Ectodermal cell (in vitro differentiated cells): ENCODE measurements around the gene SOX14.

Experiments
- H3K27ac ChIP-seq: 2 replicates; pipeline ENCODE4 v1.7.0; 2013; ENCODE audit warnings: mild to moderate bottlenecking, low read depth, low read length; ENCODE audit not compliant: insufficient read depth, poor library complexity, severe bottlenecking
- H3K27me3 ChIP-seq: 2 replicates; pipeline ENCODE4 v1.7.0; 2013; ENCODE audit warnings: mild to moderate bottlenecking, low read length; ENCODE audit not compliant: insufficient read depth, control insufficient read depth, poor library complexity, severe bottlenecking
- H3K36me3 ChIP-seq: one replicate; pipeline ENCODE4 v1.7.0; 2013; ENCODE audit warnings: low read length; ENCODE audit not compliant: control insufficient read depth, insufficient read depth
- H3K4me1 ChIP-seq: one replicate; pipeline ENCODE4 v1.7.0; 2013; ENCODE audit warnings: low read length; ENCODE audit not compliant: control insufficient read depth, insufficient read depth
- H3K4me3 ChIP-seq: 2 replicates; pipeline ENCODE4 v1.7.0; 2013; ENCODE audit warnings: low read depth, low read length, control low read depth; ENCODE audit not compliant: insufficient read depth
- H3K9me3 ChIP-seq: 2 replicates; pipeline ENCODE4 v1.7.0; 2013; ENCODE audit warnings: mild to moderate bottlenecking, low read length, moderate library complexity; ENCODE audit not compliant: control insufficient read depth
- WGBS, 2 experiments: methylation state at CpG; one replicate each; pipeline ENCODE4 v1.1.7; 2013; ENCODE audit warnings: missing lambda C conversion rate in 2 of 2; 5-methylcytosine and 5-hydroxymethylcytosine counted together

SOX14 gene

GRCh38 chr3:137768361-137769321 is 4.5 kb downstream of the SOX14 start:
- H3K4me1 ChIP-seq, result peaks cover 70% of the 10 kb centered on the region
- H3K27me3 ChIP-seq, result peaks cover 100% of the 10 kb centered on the region
- no peaks in the 10 kb centered on the region for H3K9me3 ChIP-seq
- no peak overlapping the region for H3K27ac ChIP-seq
- H3K4me3 ChIP-seq, result peak overlapping the region; percentile 2
- no peaks in the 10 kb centered on the region for H3K36me3 ChIP-seq
- 1% methylated on average over 59 of the region's 59 CpGs for WGBS, 2 experiments

GRCh38 chr3:137769322-137770065 is 5.4 kb downstream of the SOX14 start:
- WGBS, 2 experiments, result 7 to 10% methylated on average over 23 of the region's 23 CpGs
- no peak overlapping the region for H3K27ac ChIP-seq
- no peak overlapping the region for H3K4me3 ChIP-seq
- H3K27me3 ChIP-seq, result peaks cover 100% of the 10 kb centered on the region
- no peaks in the 10 kb centered on the region for H3K36me3 ChIP-seq
- no peaks in the 10 kb centered on the region for H3K9me3 ChIP-seq
- peaks cover 68% of the 10 kb centered on the region for H3K4me1 ChIP-seq

GRCh38 chr3:137770066-137770834 is 6.1 kb downstream of the SOX14 start:
- peaks cover 100% of the 10 kb centered on the region for H3K27me3 ChIP-seq
- H3K9me3 ChIP-seq, result no peaks in the 10 kb centered on the region
- 6% methylated on average over 40 of the region's 40 CpGs for WGBS, 2 experiments
- peaks cover 61% of the 10 kb centered on the region for H3K4me1 ChIP-seq
- H3K4me3 ChIP-seq, result no peak overlapping the region
- no peaks in the 10 kb centered on the region for H3K36me3 ChIP-seq
- no peak overlapping the region for H3K27ac ChIP-seq

GRCh38 chr3:137770835-137771399 is 6.8 kb downstream of the SOX14 start:
- WGBS, 2 experiments, result 1% methylated on average over 45 of the region's 45 CpGs
- Histone ChIP-seq H3K27ac (no peak overlapping the region), H3K4me3 (peak overlapping the region; percentile 5), H3K36me3 (no peaks in the 10 kb centered on the region), H3K27me3 (peaks cover 100% of the 10 kb centered on the region), H3K4me1 (peaks cover 54% of the 10 kb centered on the region), H3K9me3 (no peaks in the 10 kb centered on the region)

GRCh38 chr3:137771401-137772213 is 7.5 kb downstream of the SOX14 start:
- H3K9me3 ChIP-seq, result no peaks in the 10 kb centered on the region
- H3K36me3 ChIP-seq, result no peaks in the 10 kb centered on the region
- WGBS, 2 experiments, result 1 to 2% methylated on average over 47 to 50 of the region's 53 CpGs
- H3K27me3 ChIP-seq, result peaks cover 100% of the 10 kb centered on the region
- H3K4me3 ChIP-seq, result peak overlapping the region; percentile 11
- H3K27ac ChIP-seq, result no peak overlapping the region
- peaks cover 47% of the 10 kb centered on the region for H3K4me1 ChIP-seq

GRCh38 chr3:137772214-137772955 is 8.3 kb downstream of the SOX14 start:
- Histone ChIP-seq H3K27ac (no peak overlapping the region), H3K4me1 (peaks cover 40% of the 10 kb centered on the region), H3K27me3 (peaks cover 96% of the 10 kb centered on the region), H3K9me3 (no peaks in the 10 kb centered on the region), H3K36me3 (no peaks in the 10 kb centered on the region), H3K4me3 (peak overlapping the region; percentile 11)
- WGBS, 2 experiments, result 51 to 60% methylated on average over 5 to 7 of the region's 7 CpGs

GRCh38 chr3:137778941-137779340 is 14.8 kb downstream of the SOX14 start:
- no peak overlapping the region for H3K27ac ChIP-seq
- 21 to 25% methylated on average over 2 of the region's 2 CpGs for WGBS, 2 experiments

GRCh38 chr3:137787529-137787928 is 23.4 kb downstream of the SOX14 start:
- 86 to 88% methylated on average over 6 of the region's 6 CpGs for WGBS, 2 experiments
- H3K27ac ChIP-seq, result no peak overlapping the region
- no peaks in the 10 kb centered on the region for H3K9me3 ChIP-seq
- no peaks in the 10 kb centered on the region for H3K4me1 ChIP-seq
- H3K4me3 ChIP-seq, result no peak overlapping the region
- no peaks in the 10 kb centered on the region for H3K27me3 ChIP-seq
- H3K36me3 ChIP-seq, result no peaks in the 10 kb centered on the region

More at GRCh38 chr3:137778941-137779340, 14.8 kb downstream of the SOX14 start:
- Histone ChIP-seq H3K4me1 (no peaks in the 10 kb centered on the region), H3K36me3 (no peaks in the 10 kb centered on the region), H3K27me3 (peaks cover 46% of the 10 kb centered on the region), H3K4me3 (no peak overlapping the region), H3K9me3 (no peaks in the 10 kb centered on the region)
